Activated T-cell treated with anti-CD3 and anti-CD28 coated beads, Interleukin-2, amount 50 U/mL, for 72 hours (primary cell): ENCODE measurements around the gene PDSS2. TPM values are rescaled to one million over a fixed set of nuclear protein-coding genes. Genes with fewer than 3 reads are reported as not detected.
"Not testable (repeated sequence)": the region's sequence is repeated elsewhere in the genome, so short reads cannot be mapped to it uniquely, and the experiment has no call there.

Source experiments
- ATAC-seq, 2 donors: fragments of 150-1000 bp; cut with Tn5 transposase; replicated peaks in 1 of 2; 2 replicates each; pipeline ENCODE4 v1.10.0; 2021; ENCODE audit warnings: moderate library complexity in 2 of 2, mild to moderate bottlenecking in 1 of 2
- DNase-seq, 2 donors: peaks; one replicate each; pipeline ENCODE4 v3.0.0; 2021 to 2022; ENCODE audit warnings: mixed read lengths in 1 of 2
- H3K27ac Mint-ChIP-seq: one replicate; pipeline ENCODE4 v1.8.0; 2022; ENCODE audit warnings: mild to moderate bottlenecking, moderate library complexity, mixed read lengths
- H3K27me3 Mint-ChIP-seq: one replicate; pipeline ENCODE4 v1.8.0; 2022; ENCODE audit warnings: low read depth, mixed read lengths
- H3K36me3 Mint-ChIP-seq, 2 donors: one replicate each; pipeline ENCODE4 v1.8.0; 2022; ENCODE audit warnings: mixed read lengths in 2 of 2, mild to moderate bottlenecking in 1 of 2; ENCODE audit not compliant: insufficient read depth in 2 of 2
- H3K4me1 Mint-ChIP-seq: one replicate; pipeline ENCODE4 v1.8.0; 2022; ENCODE audit warnings: low read depth, mixed read lengths
- H3K4me3 Mint-ChIP-seq, 2 donors: one replicate each; pipeline ENCODE4 v1.8.0; 2022; ENCODE audit warnings: mild to moderate bottlenecking in 2 of 2, mixed read lengths in 2 of 2, moderate library complexity in 2 of 2
- H3K9me3 Mint-ChIP-seq, 2 donors: one replicate each; pipeline ENCODE4 v1.8.0; 2022; ENCODE audit warnings: mixed read lengths in 2 of 2
- total RNA-seq, 2 donors: library from RNA; stranded (reverse); gene quantifications; one replicate each; pipeline ENCODE4 v1.2.3, GENCODE V29; 2022

The PDSS2 gene
- total RNA-seq, 2 donors from 2014 or later, result 12.1 to 14.3 TPM

GRCh38 chr6:107280001-107280400 lies 179.4 kb downstream of the PDSS2 start:
- H3K27me3 Mint-ChIP-seq, H3K9me3 Mint-ChIP-seq, DNase-seq, H3K27ac Mint-ChIP-seq, ATAC-seq, H3K4me1 Mint-ChIP-seq, H3K36me3 Mint-ChIP-seq, H3K4me3 Mint-ChIP-seq: not testable (repeated sequence)

GRCh38 chr6:107275330-107275865 lies 184.0 kb downstream of the PDSS2 start:
- no peak overlapping the region for H3K27ac Mint-ChIP-seq
- no peaks in the 10 kb centered on the region for H3K9me3 Mint-ChIP-seq
- H3K4me1 Mint-ChIP-seq, result no peaks in the 10 kb centered on the region
- no peaks in the 10 kb centered on the region for H3K36me3 Mint-ChIP-seq
- H3K27me3 Mint-ChIP-seq, result no peaks in the 10 kb centered on the region
- DNase-seq (no peak), ATAC-seq (no peak)
- no peak overlapping the region for H3K4me3 Mint-ChIP-seq

GRCh38 chr6:107274288-107274687 lies 185.1 kb downstream of the PDSS2 start:
- no peak overlapping the region for H3K27ac Mint-ChIP-seq
- H3K27me3 Mint-ChIP-seq, result no peaks in the 10 kb centered on the region

GRCh38 chr6:107272246-107272645 lies 187.1 kb downstream of the PDSS2 start:
- Mint-ChIP-seq H3K27me3 (no peaks in the 10 kb centered on the region), H3K9me3 (no peaks in the 10 kb centered on the region), H3K4me1 (no peaks in the 10 kb centered on the region), H3K27ac (no peak overlapping the region), H3K36me3 (no peaks in the 10 kb centered on the region), H3K4me3 (no peak overlapping the region)
- ATAC-seq (no peak), DNase-seq (no peak)

More at GRCh38 chr6:107274288-107274687, 185.1 kb downstream of the PDSS2 start:
- H3K4me3 Mint-ChIP-seq, result no peak overlapping the region
- ATAC-seq (no peak), DNase-seq (no peak)
- H3K9me3 Mint-ChIP-seq, result no peaks in the 10 kb centered on the region
- H3K36me3 Mint-ChIP-seq, result no peaks in the 10 kb centered on the region
- no peaks in the 10 kb centered on the region for H3K4me1 Mint-ChIP-seq

GRCh38 chr6:107271208-107271790 lies 188.1 kb downstream of the PDSS2 start:
- Mint-ChIP-seq H3K27me3 (no peaks in the 10 kb centered on the region), H3K36me3 (no peaks in the 10 kb centered on the region), H3K4me3 (no peak overlapping the region), H3K4me1 (no peaks in the 10 kb centered on the region), H3K27ac (no peak overlapping the region), H3K9me3 (no peaks in the 10 kb centered on the region)
- ATAC-seq, result no peak
- no peak for DNase-seq

GRCh38 chr6:107267634-107268033 lies 191.7 kb downstream of the PDSS2 start:
- H3K4me3 Mint-ChIP-seq, result no peak overlapping the region
- DNase-seq (no peak), ATAC-seq (no peak)
- no peaks in the 10 kb centered on the region for H3K9me3 Mint-ChIP-seq
- no peaks in the 10 kb centered on the region for H3K27me3 Mint-ChIP-seq
- H3K36me3 Mint-ChIP-seq, result no peaks in the 10 kb centered on the region
- H3K27ac Mint-ChIP-seq, result no peak overlapping the region
- no peaks in the 10 kb centered on the region for H3K4me1 Mint-ChIP-seq

GRCh38 chr6:107267006-107267405 lies 192.4 kb downstream of the PDSS2 start:
- no peaks in the 10 kb centered on the region for H3K9me3 Mint-ChIP-seq
- DNase-seq (no peak), ATAC-seq (no peak)
- no peaks in the 10 kb centered on the region for H3K4me1 Mint-ChIP-seq
- no peaks in the 10 kb centered on the region for H3K27me3 Mint-ChIP-seq
- H3K27ac Mint-ChIP-seq, result no peak overlapping the region
- H3K4me3 Mint-ChIP-seq, result no peak overlapping the region
- H3K36me3 Mint-ChIP-seq, result no peaks in the 10 kb centered on the region

- Mint-ChIP-seq H3K9me3 (no peaks in the 10 kb centered on the region), H3K36me3 (no peaks in the 10 kb centered on the region), H3K27me3 (no peaks in the 10 kb centered on the region), H3K4me1 (no peaks in the 10 kb centered on the region), H3K4me3 (no peak overlapping the region), H3K27ac (no peak overlapping the region)
- DNase-seq (no peak), ATAC-seq (no peak)
These were observed 192.8 kb downstream of the PDSS2 start for GRCh38 chr6:107266563-107266962.

GRCh38 chr6:107264357-107264840 lies 195.0 kb downstream of the PDSS2 start:
- Mint-ChIP-seq H3K4me3 (no peak overlapping the region), H3K9me3 (no peaks in the 10 kb centered on the region), H3K27me3 (no peaks in the 10 kb centered on the region), H3K27ac (no peak overlapping the region), H3K36me3 (no peaks in the 10 kb centered on the region), H3K4me1 (no peaks in the 10 kb centered on the region)
- ATAC-seq (no peak), DNase-seq (no peak)

- ATAC-seq (no peak), DNase-seq (no peak)
- Mint-ChIP-seq H3K27me3 (no peaks in the 10 kb centered on the region), H3K27ac (no peak overlapping the region), H3K4me3 (no peak overlapping the region), H3K36me3 (no peaks in the 10 kb centered on the region), H3K9me3 (no peaks in the 10 kb centered on the region), H3K4me1 (no peaks in the 10 kb centered on the region)
These were observed 199.4 kb downstream of the PDSS2 start for GRCh38 chr6:107259951-107260350.

- no peak overlapping the region for H3K4me3 Mint-ChIP-seq
- no peak overlapping the region for H3K27ac Mint-ChIP-seq
- no peaks in the 10 kb centered on the region for H3K36me3 Mint-ChIP-seq
- DNase-seq (no peak), ATAC-seq (no peak)
- no peaks in the 10 kb centered on the region for H3K4me1 Mint-ChIP-seq
- H3K9me3 Mint-ChIP-seq, result no peaks in the 10 kb centered on the region
- H3K27me3 Mint-ChIP-seq, result no peaks in the 10 kb centered on the region
These were observed 211.2 kb downstream of the PDSS2 start for GRCh38 chr6:107248147-107248546.

GRCh38 chr6:107246972-107247615 lies 212.3 kb downstream of the PDSS2 start:
- ATAC-seq, result no peak
- no peaks in the 10 kb centered on the region for H3K27me3 Mint-ChIP-seq
- H3K27ac Mint-ChIP-seq, result no peak overlapping the region
- DNase-seq, result no peak
- H3K4me1 Mint-ChIP-seq, result no peaks in the 10 kb centered on the region
- no peaks in the 10 kb centered on the region for H3K36me3 Mint-ChIP-seq
- H3K4me3 Mint-ChIP-seq, result no peak overlapping the region
- H3K9me3 Mint-ChIP-seq, result no peaks in the 10 kb centered on the region

GRCh38 chr6:107246249-107246971 lies 213.0 kb downstream of the PDSS2 start:
- Mint-ChIP-seq H3K27ac (no peak overlapping the region), H3K4me3 (no peak overlapping the region), H3K36me3 (no peaks in the 10 kb centered on the region), H3K9me3 (no peaks in the 10 kb centered on the region), H3K27me3 (no peaks in the 10 kb centered on the region), H3K4me1 (no peaks in the 10 kb centered on the region)
- DNase-seq (no peak), ATAC-seq (no peak)
